ENCODE data around the gene GCK.

GCK gene

GRCh38 chr7:44162785-44163395 is 26.3 kb downstream of the GCK start:
- TF ChIP-seq REST (IDR thresholded peaks at IDR 0.05; ENCODE audit: insufficient read depth in 1 of 2, low read depth in 2 of 2, low read length in 2 of 2) (no peak), TAF1 (IDR thresholded peaks at IDR 0.05; ENCODE audit: borderline replicate concordance, insufficient read depth, low read length) (no peak), SIN3A (IDR thresholded peaks at IDR 0.05; ENCODE audit: borderline replicate concordance, insufficient read depth, low read length) (no peak), POLR2AphosphoS5 (IDR thresholded peaks at IDR 0.05; ENCODE audit: low read depth, low read length) (no peak), FOXP2 (optimal IDR thresholded peaks at IDR 0.05; ENCODE audit: borderline replicate concordance, extremely low read depth, extremely low read length, insufficient read depth) (no peak)

GRCh38 chr7:44162179-44162578 is 27.1 kb downstream of the GCK start:
- TF ChIP-seq SIN3A (IDR thresholded peaks at IDR 0.05; ENCODE audit: borderline replicate concordance, insufficient read depth, low read length) (no peak), REST (IDR thresholded peaks at IDR 0.05; ENCODE audit: insufficient read depth in 1 of 2, low read depth in 2 of 2, low read length in 2 of 2) (no peak), POLR2AphosphoS5 (IDR thresholded peaks at IDR 0.05; ENCODE audit: low read depth, low read length) (no peak), TAF1 (IDR thresholded peaks at IDR 0.05; ENCODE audit: borderline replicate concordance, insufficient read depth, low read length) (no peak), FOXP2 (optimal IDR thresholded peaks at IDR 0.05; ENCODE audit: borderline replicate concordance, extremely low read depth, extremely low read length, insufficient read depth) (no peak)

DNA sequence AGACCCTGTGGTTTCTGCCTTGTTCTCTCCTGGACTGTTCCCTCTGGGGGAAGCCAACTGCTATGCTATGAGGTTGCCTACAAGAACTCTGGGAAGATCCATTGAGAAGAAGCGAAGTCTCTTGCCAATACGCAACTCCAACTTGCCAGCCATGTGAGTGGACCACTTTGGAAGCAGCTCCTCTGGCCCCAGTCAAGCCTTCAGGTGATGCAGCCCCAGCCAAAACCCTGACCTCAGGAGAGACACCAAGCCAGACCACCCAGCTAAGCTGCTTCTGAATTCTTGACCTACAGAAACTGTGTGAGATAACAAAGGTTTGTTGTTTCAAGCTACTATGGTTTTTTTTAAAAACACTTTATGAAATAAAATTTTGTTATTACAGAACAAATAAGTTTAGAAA is 27.9 kb downstream of the GCK start:
- no peak for TF ChIP-seq SIN3A (IDR thresholded peaks at IDR 0.05; ENCODE audit: borderline replicate concordance, insufficient read depth, low read length)
- TF ChIP-seq REST (IDR thresholded peaks at IDR 0.05; ENCODE audit: insufficient read depth in 1 of 2, low read depth in 2 of 2, low read length in 2 of 2): no peak
- no peak for TF ChIP-seq TAF1 (IDR thresholded peaks at IDR 0.05; ENCODE audit: borderline replicate concordance, insufficient read depth, low read length)
- no peak for TF ChIP-seq FOXP2 (optimal IDR thresholded peaks at IDR 0.05; ENCODE audit: borderline replicate concordance, extremely low read depth, extremely low read length, insufficient read depth)
- TF ChIP-seq POLR2AphosphoS5 (IDR thresholded peaks at IDR 0.05; ENCODE audit: low read depth, low read length): no peak

- no peak for TF ChIP-seq FOXP2 (optimal IDR thresholded peaks at IDR 0.05; ENCODE audit: borderline replicate concordance, extremely low read depth, extremely low read length, insufficient read depth)
- TF ChIP-seq REST (IDR thresholded peaks at IDR 0.05; ENCODE audit: insufficient read depth in 1 of 2, low read depth in 2 of 2, low read length in 2 of 2): no peak
- TF ChIP-seq POLR2AphosphoS5 (IDR thresholded peaks at IDR 0.05; ENCODE audit: low read depth, low read length): no peak
- no peak for TF ChIP-seq TAF1 (IDR thresholded peaks at IDR 0.05; ENCODE audit: borderline replicate concordance, insufficient read depth, low read length)
- no peak for TF ChIP-seq SIN3A (IDR thresholded peaks at IDR 0.05; ENCODE audit: borderline replicate concordance, insufficient read depth, low read length)
Observed at GRCh38 chr7:44159824-44160630, 29.2 kb downstream of the GCK start.
